Adrenal gland (tissue), 12 donors: ENCODE results near the gene SLC22A14. TPM values are rescaled to one million over a fixed set of nuclear protein-coding genes. Genes with fewer than 3 reads are reported as not detected.

ENCODE experiments used
- DNase-seq, 7 donors: peaks; one replicate each; pipeline ENCODE4 v3.0.0-alpha.2; 2019 to 2020
- H3K27ac ChIP-seq, 5 donors: fragments of 200-600 bp; sonication (generic) in 4 of 5; 1 replicate in 3 of 5; 2 replicates in 2 of 5; pipeline versions ENCODE4 v1.5.1 to v1.8.0; 2016 to 2020; ENCODE audit warnings: mild to moderate bottlenecking in 1 of 5
- H3K27me3 ChIP-seq: fragments of 200-600 bp; 2 replicates; pipeline ENCODE4 v1.8.0; 2021
- H3K36me3 ChIP-seq, 2 donors: fragments of 200-600 bp; replicated peaks in 1 of 2; 1 replicate in 1 of 2; 2 replicates in 1 of 2; pipeline versions ENCODE4 v1.5.1 to v1.8.0; 2018 to 2022
- H3K4me1 ChIP-seq, 2 donors: fragments of 200-600 bp; replicated peaks in 1 of 2; 1 replicate in 1 of 2; 2 replicates in 1 of 2; pipeline versions ENCODE4 v1.5.1 to v1.8.0; 2018 to 2021
- H3K4me3 ChIP-seq, 4 donors: fragments of 200-600 bp; sonication (generic) in 3 of 4; one replicate each; pipeline ENCODE4 v1.5.1; 2016 to 2018
- H3K9me3 ChIP-seq, 3 donors: fragments of 200-600 bp; sonication (generic) in 1 of 3; replicated peaks in 1 of 3; 1 replicate in 2 of 3; 2 replicates in 1 of 3; pipeline versions ENCODE4 v1.5.1 to v1.8.0; 2016 to 2021
- POLR2A ChIP-seq, 2 donors: fragments of 450-650 bp; IDR thresholded peaks; one replicate each; pipeline ENCODE4 v1.6.1; 2017; ENCODE audit warnings: antibody characterized with exemption in 2 of 2, mild to moderate bottlenecking in 2 of 2, moderate library complexity in 1 of 2
- WGBS, 4 donors: extraction: QIAGEN DNeasy Blood & Tissue Kit in 2 of 4; methylation state at CpG; one replicate each; pipeline versions ENCODE4 v1.1.5 to v1.1.7; 2013 to 2017; 5-methylcytosine and 5-hydroxymethylcytosine counted together
- intact Hi-C, 2 donors: fragments of 100-400 bp; cut with DNase I; formaldehyde crosslinking; loops; one replicate each; pipeline versions ENCODE4 v1.14.1 to v1.15.0; 2022 to 2023
- polyA plus RNA-seq, 3 donors: library from polyadenylated mRNA; stranded (reverse); fragments of 200-250 nt in 2 of 3; fragments of 350-450 nt in 1 of 3; fragmentation: Illumina TruSeq in 1 of 3; extraction: RNeasy Lipid Tissue Mini Kit (QIAGEN cat#74804) in 1 of 3; gene quantifications; one replicate each; pipeline ENCODE4 v1.2.3, GENCODE V29; 2013 to 2014
- total RNA-seq, 9 donors: library from RNA; depleted of rRNA in 4 of 9; stranded (reverse); fragments of >200 nt in 4 of 9; fragments of 120-200 nt in 1 of 9; fragmentation: NEBNext Ultra II Directional in 1 of 9; extraction: Animal tissue kit (Norgen Biotek cat#: 25700) in 1 of 9; gene quantifications; one replicate each; pipeline versions ENCODE4 v1.1.0 to v1.2.4, GENCODE V29; 2013 to 2023
- TF ChIP-seq, protein P1 (sequence below), 6 experiments: fragments of 450-650 bp in 4 of 6; fragments of 200-600 bp in 2 of 6; sonication (generic) in 1 of 6; IDR thresholded peaks; 1 replicate in 5 of 6; 2 replicates in 1 of 6; pipeline versions ENCODE4 v1.5.1 to v1.8.0; 2016 to 2021; ENCODE audit warnings: antibody characterized with exemption in 6 of 6, mild to moderate bottlenecking in 2 of 6, moderate library complexity in 1 of 6
- donor health status: healthy with polysubstance abuse.
- donor health status: Bipolar disorder and iron deficiency.
- donor health status: DM: yes; HTN: yes; CAD: no.
- donor health status: DM: no; HTN: no; CAD: no.
- donor health status: DM: no; HTN: no; CAD: no.
- donor health status: DM: yes; HTN: yes; CAD: no.

The SLC22A14 gene
- total and polyA plus RNA-seq, 12 donors = 0.07 to 0.32 (median 0.11) TPM; not detected in 5

DNA sequence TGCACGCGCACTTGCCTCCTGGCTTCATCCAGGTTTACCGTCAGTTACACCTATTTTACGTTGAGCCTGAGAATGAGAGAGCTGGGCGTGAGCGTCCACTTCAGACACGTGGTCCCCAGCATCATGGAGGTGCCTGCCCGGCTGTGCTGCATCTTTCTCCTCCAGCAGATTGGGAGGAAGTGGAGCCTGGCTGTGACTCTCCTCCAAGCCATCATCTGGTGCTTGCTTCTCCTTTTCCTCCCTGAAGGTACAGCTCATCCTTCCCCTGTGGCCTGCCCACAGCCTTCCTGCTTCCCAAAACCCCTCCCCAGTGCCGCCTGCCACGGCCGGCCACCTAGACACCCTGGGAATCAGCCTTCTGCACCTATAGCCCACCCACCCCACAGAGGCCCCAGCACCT lies 31.6 kb downstream of the SLC22A14 start:
- H3K36me3 ChIP-seq = no peaks in the 10 kb centered on the region
- no peak overlapping the region for H3K4me3 ChIP-seq
- TF ChIP-seq, protein P1, sequence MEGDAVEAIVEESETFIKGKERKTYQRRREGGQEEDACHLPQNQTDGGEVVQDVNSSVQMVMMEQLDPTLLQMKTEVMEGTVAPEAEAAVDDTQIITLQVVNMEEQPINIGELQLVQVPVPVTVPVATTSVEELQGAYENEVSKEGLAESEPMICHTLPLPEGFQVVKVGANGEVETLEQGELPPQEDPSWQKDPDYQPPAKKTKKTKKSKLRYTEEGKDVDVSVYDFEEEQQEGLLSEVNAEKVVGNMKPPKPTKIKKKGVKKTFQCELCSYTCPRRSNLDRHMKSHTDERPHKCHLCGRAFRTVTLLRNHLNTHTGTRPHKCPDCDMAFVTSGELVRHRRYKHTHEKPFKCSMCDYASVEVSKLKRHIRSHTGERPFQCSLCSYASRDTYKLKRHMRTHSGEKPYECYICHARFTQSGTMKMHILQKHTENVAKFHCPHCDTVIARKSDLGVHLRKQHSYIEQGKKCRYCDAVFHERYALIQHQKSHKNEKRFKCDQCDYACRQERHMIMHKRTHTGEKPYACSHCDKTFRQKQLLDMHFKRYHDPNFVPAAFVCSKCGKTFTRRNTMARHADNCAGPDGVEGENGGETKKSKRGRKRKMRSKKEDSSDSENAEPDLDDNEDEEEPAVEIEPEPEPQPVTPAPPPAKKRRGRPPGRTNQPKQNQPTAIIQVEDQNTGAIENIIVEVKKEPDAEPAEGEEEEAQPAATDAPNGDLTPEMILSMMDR (IDR thresholded peaks at IDR 0.05) = no peak
- no peak for TF ChIP-seq POLR2A (IDR thresholded peaks at IDR 0.05)
- DNase-seq = no peak
- H3K9me3 ChIP-seq = no peaks in the 10 kb centered on the region
- no peaks in the 10 kb centered on the region for H3K27me3 ChIP-seq
- no peaks in the 10 kb centered on the region for H3K4me1 ChIP-seq
- 82 to 86% (median 85%) methylated on average over 11 of the region's 11 CpGs for WGBS, 4 donors
- intact Hi-C loops = no loop called here
- no peak overlapping the region for H3K27ac ChIP-seq

- Histone ChIP-seq H3K36me3 (no peaks in the 10 kb centered on the region), H3K4me1 (no peaks in the 10 kb centered on the region), H3K27ac (no peak overlapping the region), H3K9me3 (no peaks in the 10 kb centered on the region), H3K4me3 (no peak overlapping the region), H3K27me3 (no peaks in the 10 kb centered on the region)
- no peak for TF ChIP-seq POLR2A (IDR thresholded peaks at IDR 0.05)
- TF ChIP-seq, protein P1 (IDR thresholded peaks at IDR 0.05) = no peak
- WGBS, 4 donors = 59 to 68% methylated on average over 4 of the region's 4 CpGs; no CpG with 5 or more reads in 2 of the 4 donors
- intact Hi-C loops = no loop called here
- no peak for DNase-seq
Observed at GRCh38 chr3:38314112-38314763, 32.1 kb downstream of the SLC22A14 start.

GRCh38 chr3:38314764-38315487 lies 32.8 kb downstream of the SLC22A14 start:
- Histone ChIP-seq H3K36me3 (no peaks in the 10 kb centered on the region), H3K9me3 (no peaks in the 10 kb centered on the region), H3K27me3 (no peaks in the 10 kb centered on the region), H3K4me1 (no peaks in the 10 kb centered on the region), H3K4me3 (no peak overlapping the region), H3K27ac (no peak overlapping the region)
- TF ChIP-seq, protein P1 (IDR thresholded peaks at IDR 0.05) = no peak
- TF ChIP-seq POLR2A (IDR thresholded peaks at IDR 0.05) = no peak
- intact Hi-C loops = no loop called here
- DNase-seq = no peak
- WGBS, 4 donors = 75 to 82% (median 81%) methylated on average over 4 to 5 of the region's 5 CpGs

GRCh38 chr3:38315488-38316230 lies 33.6 kb downstream of the SLC22A14 start:
- no peaks in the 10 kb centered on the region for H3K27me3 ChIP-seq
- no peaks in the 10 kb centered on the region for H3K9me3 ChIP-seq
- H3K27ac ChIP-seq = no peak overlapping the region
- intact Hi-C loops = no loop called here
- TF ChIP-seq, protein P1 (IDR thresholded peaks at IDR 0.05) = no peak
- no peak for TF ChIP-seq POLR2A (IDR thresholded peaks at IDR 0.05)
- H3K36me3 ChIP-seq = no peaks in the 10 kb centered on the region
- 82 to 89% (median 88%) methylated on average over 7 to 10 of the region's 10 CpGs for WGBS, 4 donors
- H3K4me3 ChIP-seq = no peak overlapping the region
- no peak for DNase-seq
- H3K4me1 ChIP-seq = no peaks in the 10 kb centered on the region
